ENCODE data around the gene HHATL. TPM values are rescaled to one million over a fixed set of nuclear protein-coding genes. Genes with fewer than 3 reads are reported as not detected.

Gene HHATL
- total RNA-seq, 1 donor from 2014 or later: not detected

DNA sequence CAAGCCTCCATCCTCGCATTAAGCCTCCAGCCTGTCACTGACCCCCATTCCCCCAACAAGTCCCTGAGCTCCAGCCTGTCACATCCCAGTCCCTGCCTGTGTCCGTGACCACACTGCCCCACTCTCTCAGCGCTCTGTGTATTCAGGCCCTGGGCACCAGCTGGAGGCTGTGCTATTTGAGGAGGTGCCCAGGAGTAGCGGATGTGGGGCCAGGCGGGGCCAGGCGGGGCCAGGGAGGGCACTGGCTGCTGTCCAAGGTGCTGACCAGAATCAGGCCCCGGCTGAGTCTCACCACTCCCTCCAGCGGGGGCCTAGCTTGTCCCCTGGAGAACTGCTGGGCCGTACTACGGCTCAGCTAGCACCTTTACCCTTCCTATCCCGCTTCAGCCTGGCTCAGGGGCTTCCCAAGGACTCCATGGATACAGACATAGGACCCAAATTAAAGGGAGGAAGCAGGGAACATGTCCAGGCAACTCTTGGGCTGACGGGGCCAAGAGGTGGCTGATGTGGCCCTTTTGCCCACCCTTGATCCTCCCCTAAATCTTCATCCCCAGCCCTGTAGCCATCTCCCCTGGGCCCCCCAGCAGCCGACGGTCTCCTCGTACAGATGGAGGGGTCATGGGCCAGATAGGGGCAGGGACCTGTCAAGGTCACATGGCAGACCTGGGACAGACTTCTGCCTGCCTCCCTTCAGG lies 1.1 kb downstream of the HHATL start:
- DNase-seq (ENCODE audit: low spot score in 2 of 2): peak in 1 of 2 donors; percentile 77
- Histone ChIP-seq H3K27ac (no peak overlapping the region), H3K9me3 (no peaks in the 10 kb centered on the region), H3K27me3 (no peaks in the 10 kb centered on the region), H3K36me3 (no peaks in the 10 kb centered on the region), H3K4me1 (peaks cover 0 to 2% of the 10 kb centered on the region in 2 donors), H3K4me3 (no peak overlapping the region)
- TF ChIP-seq, protein P1, sequence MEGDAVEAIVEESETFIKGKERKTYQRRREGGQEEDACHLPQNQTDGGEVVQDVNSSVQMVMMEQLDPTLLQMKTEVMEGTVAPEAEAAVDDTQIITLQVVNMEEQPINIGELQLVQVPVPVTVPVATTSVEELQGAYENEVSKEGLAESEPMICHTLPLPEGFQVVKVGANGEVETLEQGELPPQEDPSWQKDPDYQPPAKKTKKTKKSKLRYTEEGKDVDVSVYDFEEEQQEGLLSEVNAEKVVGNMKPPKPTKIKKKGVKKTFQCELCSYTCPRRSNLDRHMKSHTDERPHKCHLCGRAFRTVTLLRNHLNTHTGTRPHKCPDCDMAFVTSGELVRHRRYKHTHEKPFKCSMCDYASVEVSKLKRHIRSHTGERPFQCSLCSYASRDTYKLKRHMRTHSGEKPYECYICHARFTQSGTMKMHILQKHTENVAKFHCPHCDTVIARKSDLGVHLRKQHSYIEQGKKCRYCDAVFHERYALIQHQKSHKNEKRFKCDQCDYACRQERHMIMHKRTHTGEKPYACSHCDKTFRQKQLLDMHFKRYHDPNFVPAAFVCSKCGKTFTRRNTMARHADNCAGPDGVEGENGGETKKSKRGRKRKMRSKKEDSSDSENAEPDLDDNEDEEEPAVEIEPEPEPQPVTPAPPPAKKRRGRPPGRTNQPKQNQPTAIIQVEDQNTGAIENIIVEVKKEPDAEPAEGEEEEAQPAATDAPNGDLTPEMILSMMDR (IDR thresholded peaks at IDR 0.05): peak in 1 of 3 experiments; percentile 4
- intact Hi-C loops (cut with DNase I): no loop called here

DNA sequence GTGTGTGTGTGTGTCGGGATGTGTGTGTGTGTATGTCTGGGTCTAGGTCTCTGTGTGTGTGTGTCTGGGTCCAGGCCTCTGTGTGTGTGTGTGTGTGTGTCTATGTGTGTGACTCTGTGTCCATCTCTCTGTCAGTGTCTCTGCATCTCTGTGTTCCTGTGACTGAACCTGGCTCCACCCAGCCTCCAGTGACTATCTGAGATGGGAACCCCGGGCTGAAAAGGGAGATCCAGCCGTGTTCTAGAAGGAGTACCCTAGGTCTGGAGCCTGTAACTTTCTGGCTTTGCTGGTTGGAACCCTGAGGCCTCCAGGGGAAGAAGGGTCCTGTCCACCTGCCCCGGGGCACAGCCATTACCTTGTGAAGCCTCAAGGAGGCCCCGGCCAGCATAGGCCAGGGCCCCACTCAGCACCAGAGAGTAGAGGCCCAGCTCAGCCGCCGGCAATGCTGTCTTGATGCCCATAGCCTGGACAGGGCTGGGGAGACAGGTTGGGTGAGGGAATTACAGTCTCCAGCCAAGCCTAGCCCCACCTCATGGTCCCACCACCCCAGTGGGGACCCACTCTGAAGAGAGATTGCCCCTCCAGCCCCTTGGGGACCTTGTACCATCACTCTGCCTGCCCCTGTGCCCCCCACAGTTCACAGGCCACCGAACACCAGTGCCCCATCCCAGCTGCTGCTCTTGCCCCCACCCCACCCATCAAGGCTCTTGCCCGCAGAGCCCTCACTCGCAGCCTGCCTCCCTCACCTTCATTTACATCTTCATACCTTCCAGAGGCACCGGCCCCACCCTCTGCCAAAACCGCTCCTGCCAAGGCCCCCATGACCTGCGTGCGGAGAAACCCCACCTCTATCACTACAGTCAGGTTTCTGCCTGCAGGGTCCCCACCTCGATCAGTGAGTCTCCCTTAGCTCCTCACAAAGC lies 2.0 kb downstream of the HHATL start:
- DNase-seq (ENCODE audit: low spot score in 2 of 2): peak in 1 of 2 donors; percentile 53
- intact Hi-C loops (cut with DNase I): loop anchor here (1.0 kb wide), 1 partner anchor 49 kb away; no protein-coding TSS in a partner anchor
- H3K9me3 ChIP-seq: no peaks in the 10 kb centered on the region
- no peaks in the 10 kb centered on the region for H3K36me3 ChIP-seq
- no peak overlapping the region for H3K27ac ChIP-seq
- TF ChIP-seq, protein P1 (IDR thresholded peaks at IDR 0.05): no peak
- peaks cover 0 to 2% of the 10 kb centered on the region in 2 donors for H3K4me1 ChIP-seq
- no peak overlapping the region for H3K4me3 ChIP-seq
- H3K27me3 ChIP-seq: no peaks in the 10 kb centered on the region

DNA sequence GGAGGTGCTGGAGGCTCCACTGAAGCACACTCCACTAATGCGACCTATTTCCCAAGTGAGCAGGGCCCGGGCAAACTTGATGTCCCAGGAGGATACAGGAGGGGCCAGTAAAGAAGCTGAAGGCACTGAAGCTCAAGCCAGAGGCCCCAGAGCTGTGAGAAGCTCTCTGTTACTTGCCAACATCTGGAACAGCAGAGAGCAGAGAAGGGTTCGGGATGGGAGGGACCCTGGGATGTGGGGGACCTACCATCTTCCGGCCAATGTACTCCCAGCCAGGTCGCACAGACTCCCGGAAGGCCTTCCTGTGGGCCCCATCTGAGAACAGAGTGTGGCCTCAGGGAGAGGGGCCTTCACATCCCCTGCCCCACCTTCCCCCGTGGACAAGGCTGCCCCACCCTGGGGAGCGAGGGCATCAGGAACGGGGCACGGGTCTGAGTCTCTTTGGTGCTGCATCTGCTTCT lies 3.1 kb downstream of the HHATL start:
- Histone ChIP-seq H3K4me1 (peaks cover 0 to 2% of the 10 kb centered on the region in 2 donors), H3K27ac (no peak overlapping the region), H3K9me3 (no peaks in the 10 kb centered on the region), H3K27me3 (no peaks in the 10 kb centered on the region), H3K36me3 (no peaks in the 10 kb centered on the region), H3K4me3 (no peak overlapping the region)
- DNase-seq (ENCODE audit: low spot score in 2 of 2): peak in 1 of 2 donors; percentile 58
- TF ChIP-seq, protein P1 (IDR thresholded peaks at IDR 0.05): no peak
- intact Hi-C loops (cut with DNase I): no loop called here

DNA sequence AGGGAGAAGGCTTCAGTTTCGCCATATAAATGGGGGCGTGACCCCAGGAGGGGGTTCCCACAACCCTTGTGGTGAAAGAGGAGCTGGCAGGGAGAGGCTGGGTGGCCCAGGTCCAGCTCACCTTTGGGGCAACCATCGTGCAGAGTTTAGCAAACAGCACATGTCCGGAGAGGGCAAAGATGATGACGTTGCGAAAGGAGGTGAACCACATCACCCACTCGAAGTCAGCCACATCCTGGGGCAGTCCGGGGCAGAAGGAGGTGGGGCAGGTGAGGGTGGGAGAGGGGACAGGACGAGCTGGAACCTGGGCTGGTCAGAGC lies 3.7 kb downstream of the HHATL start:
- TF ChIP-seq, protein P1 (IDR thresholded peaks at IDR 0.05): no peak
- Histone ChIP-seq H3K4me1 (peaks cover 0 to 2% of the 10 kb centered on the region in 2 donors), H3K9me3 (no peaks in the 10 kb centered on the region), H3K4me3 (no peak overlapping the region), H3K36me3 (no peaks in the 10 kb centered on the region), H3K27me3 (no peaks in the 10 kb centered on the region), H3K27ac (no peak overlapping the region)
- peak in 1 of 2 donors; percentile 24 for DNase-seq (ENCODE audit: low spot score in 2 of 2)
- intact Hi-C loops (cut with DNase I): no loop called here

DNA sequence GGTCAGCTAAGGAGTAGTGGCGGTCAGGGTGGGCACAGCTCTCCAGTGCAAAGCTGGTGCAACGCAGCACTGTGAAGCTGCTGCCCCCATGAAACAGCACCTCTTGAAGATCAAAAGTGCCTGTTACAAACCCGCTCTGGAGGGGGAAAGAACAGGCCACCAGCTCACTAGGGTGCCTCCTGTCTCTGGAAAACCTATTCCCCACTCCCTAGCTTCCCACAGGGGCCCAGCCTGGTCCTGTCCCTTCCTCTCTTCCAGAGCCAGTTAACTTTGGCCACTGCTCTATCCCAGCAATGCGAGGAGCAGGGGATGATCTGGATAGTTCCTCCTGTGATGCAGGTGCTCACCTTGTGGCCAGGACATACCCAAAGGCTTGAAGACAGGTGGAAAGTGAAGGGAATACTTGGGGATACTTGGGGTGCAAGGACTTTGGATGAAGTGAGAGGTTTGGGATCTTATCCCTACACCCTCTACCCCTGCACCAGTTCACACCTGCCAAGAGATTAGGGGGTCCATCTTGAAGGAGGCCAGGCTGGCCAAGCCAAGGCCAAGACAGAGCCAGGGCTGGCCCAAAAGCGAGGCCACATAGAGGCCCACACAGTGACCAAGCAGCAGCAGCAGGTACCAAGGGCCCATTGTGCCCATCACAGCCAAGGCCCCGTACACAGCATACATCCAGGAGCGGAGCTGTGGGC lies 4.2 kb downstream of the HHATL start:
- intact Hi-C loops (cut with DNase I): no loop called here
- no peak overlapping the region for H3K4me3 ChIP-seq
- H3K4me1 ChIP-seq: peaks cover 0 to 2% of the 10 kb centered on the region in 2 donors
- no peaks in the 10 kb centered on the region for H3K9me3 ChIP-seq
- no peaks in the 10 kb centered on the region for H3K36me3 ChIP-seq
- H3K27ac ChIP-seq: no peak overlapping the region
- TF ChIP-seq, protein P1 (IDR thresholded peaks at IDR 0.05): no peak
- no peaks in the 10 kb centered on the region for H3K27me3 ChIP-seq
- peak in 1 of 2 donors; percentile 54 for DNase-seq (ENCODE audit: low spot score in 2 of 2)

All from ascending aorta (tissue), 2 donors.